ENCODE data around the gene SHROOM1. TPM values are rescaled to one million over a fixed set of nuclear protein-coding genes. Genes with fewer than 3 reads are reported as not detected.
"Not testable (repeated sequence)": the region's sequence is repeated elsewhere in the genome, so short reads cannot be mapped to it uniquely, and the experiment has no call there.

Gene SHROOM1
- total RNA-seq, 2 experiments from 2014 or later = 0.60 to 2.4 TPM

DNA sequence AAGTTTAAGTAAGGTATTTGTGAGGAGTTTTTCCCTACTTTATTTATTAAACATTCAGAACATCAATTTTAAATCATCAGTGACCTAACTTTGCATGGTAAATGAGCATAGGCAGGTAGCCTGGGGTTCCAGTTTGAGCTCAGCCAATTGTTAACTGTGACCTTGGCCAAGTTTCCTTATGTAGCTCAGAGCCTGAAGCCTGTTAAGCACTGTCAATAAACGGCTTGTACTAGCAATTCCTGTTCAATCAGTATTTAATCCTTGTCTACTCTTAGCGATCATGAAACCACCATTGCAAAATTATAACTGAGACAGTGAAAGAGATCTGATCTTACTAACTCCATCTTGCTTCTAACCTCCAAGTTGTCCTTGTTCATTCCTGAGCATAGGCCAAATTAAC, 22.0 kb downstream of the SHROOM1 start:
- Histone ChIP-seq H3K79me2 (ENCODE audit: insufficient read depth, low read depth, low read length) (no peaks in the 10 kb centered on the region), H3K4me1 (ENCODE audit: insufficient read depth, low read length, poor library complexity, severe bottlenecking) (no peaks in the 10 kb centered on the region), H3K9me3 (ENCODE audit: low read length) (no peaks in the 10 kb centered on the region), H4K20me1 (ENCODE audit: insufficient read depth, low read length) (peaks cover 5% of the 10 kb centered on the region; the same call in 1 of the 2 replicates), H3K27ac (ENCODE audit: low read depth, low read length, poor library complexity, severe bottlenecking) (no peak overlapping the region), H3K4me2 (ENCODE audit: low read length) (no peak overlapping the region), H3K4me3 (ENCODE audit: low read depth, low read length, poor library complexity, severe bottlenecking) (no peak overlapping the region), H3K9me2 (ENCODE audit: insufficient read depth, low read length) (no peaks in the 10 kb centered on the region), H3K36me3 (ENCODE audit: insufficient read depth, low read length) (no peaks in the 10 kb centered on the region), H2AFZ (ENCODE audit: low read length) (no peak overlapping the region)
- TF ChIP-seq EZH2phosphoT487 (IDR thresholded peaks at IDR 0.05; ENCODE audit: borderline replicate concordance, low read depth, low read length) = no peak
- TF ChIP-seq, protein P1, sequence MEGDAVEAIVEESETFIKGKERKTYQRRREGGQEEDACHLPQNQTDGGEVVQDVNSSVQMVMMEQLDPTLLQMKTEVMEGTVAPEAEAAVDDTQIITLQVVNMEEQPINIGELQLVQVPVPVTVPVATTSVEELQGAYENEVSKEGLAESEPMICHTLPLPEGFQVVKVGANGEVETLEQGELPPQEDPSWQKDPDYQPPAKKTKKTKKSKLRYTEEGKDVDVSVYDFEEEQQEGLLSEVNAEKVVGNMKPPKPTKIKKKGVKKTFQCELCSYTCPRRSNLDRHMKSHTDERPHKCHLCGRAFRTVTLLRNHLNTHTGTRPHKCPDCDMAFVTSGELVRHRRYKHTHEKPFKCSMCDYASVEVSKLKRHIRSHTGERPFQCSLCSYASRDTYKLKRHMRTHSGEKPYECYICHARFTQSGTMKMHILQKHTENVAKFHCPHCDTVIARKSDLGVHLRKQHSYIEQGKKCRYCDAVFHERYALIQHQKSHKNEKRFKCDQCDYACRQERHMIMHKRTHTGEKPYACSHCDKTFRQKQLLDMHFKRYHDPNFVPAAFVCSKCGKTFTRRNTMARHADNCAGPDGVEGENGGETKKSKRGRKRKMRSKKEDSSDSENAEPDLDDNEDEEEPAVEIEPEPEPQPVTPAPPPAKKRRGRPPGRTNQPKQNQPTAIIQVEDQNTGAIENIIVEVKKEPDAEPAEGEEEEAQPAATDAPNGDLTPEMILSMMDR (conservative IDR thresholded peaks at IDR 0.05; ENCODE audit: low read length) = no peak
- intact Hi-C loops (cut with micrococcal nuclease; ENCODE audit: unreplicated experiment) = no loop called here
- BruUV-seq (replicated peaks) = no TSS peak
- DNase-seq (ENCODE audit: low spot score) = no peak
- CTCF ChIA-PET (ENCODE audit: unreplicated experiment) = no interaction called here
- POLR2A ChIA-PET = interaction anchor here (0.9 to 1.2 kb wide), 2 partner anchors 10 to 17 kb away, joined by 3 to 4 read pairs; no protein-coding TSS in a partner anchor

DNA sequence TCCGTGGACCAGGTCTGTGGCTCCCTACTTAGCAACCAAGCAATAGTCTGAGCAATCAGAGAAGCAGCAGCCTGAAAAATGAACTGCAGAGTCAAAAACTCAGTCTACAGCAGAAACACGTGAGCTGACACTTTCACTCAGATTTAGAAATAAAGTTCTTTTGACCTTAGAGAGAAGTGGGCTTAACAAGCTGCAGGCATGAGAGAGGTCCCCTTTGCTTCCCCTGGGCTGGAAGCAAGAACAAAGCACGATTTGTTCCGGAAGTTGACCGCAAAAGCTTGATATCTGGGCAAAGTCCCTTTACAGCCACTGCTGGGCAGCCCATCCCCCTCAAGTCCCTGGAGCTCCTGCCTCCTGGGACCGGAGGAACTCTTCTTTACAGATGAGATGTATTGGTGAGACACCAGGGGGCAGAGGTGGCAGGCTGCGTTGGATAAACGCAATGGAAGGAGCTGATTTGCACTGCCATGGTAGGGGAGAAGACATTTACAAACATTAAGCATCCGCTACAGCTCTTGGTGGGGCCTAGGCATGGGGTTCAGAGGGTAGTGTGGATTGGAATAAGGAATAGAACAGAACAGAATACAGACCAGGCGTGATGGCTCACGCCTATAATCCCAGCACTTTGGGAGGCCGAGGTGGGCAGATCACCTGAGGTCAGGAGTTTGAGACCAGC, 23.1 kb downstream of the SHROOM1 start:
- H3K9me2 ChIP-seq (ENCODE audit: insufficient read depth, low read length) = no peaks in the 10 kb centered on the region
- H4K20me1 ChIP-seq (ENCODE audit: insufficient read depth, low read length) = peaks cover 5% of the 10 kb centered on the region; the same call in 1 of the 2 replicates
- POLR2A ChIA-PET = interaction anchor here (0.9 to 1.2 kb wide), 2 partner anchors 9 to 16 kb away, joined by 3 to 4 read pairs; no protein-coding TSS in a partner anchor
- no TSS peak for BruUV-seq (replicated peaks)
- H3K4me2 ChIP-seq (ENCODE audit: low read length) = no peak overlapping the region
- H3K27ac ChIP-seq (ENCODE audit: low read depth, low read length, poor library complexity, severe bottlenecking) = no peak overlapping the region
- no peaks in the 10 kb centered on the region for H3K36me3 ChIP-seq (ENCODE audit: insufficient read depth, low read length)
- CTCF ChIA-PET (ENCODE audit: unreplicated experiment) = no interaction called here
- intact Hi-C loops (cut with micrococcal nuclease; ENCODE audit: unreplicated experiment) = no loop called here
- H3K9me3 ChIP-seq (ENCODE audit: low read length) = no peaks in the 10 kb centered on the region
- DNase-seq (ENCODE audit: low spot score) = no peak
- H2AFZ ChIP-seq (ENCODE audit: low read length) = no peak overlapping the region
- no peak overlapping the region for H3K4me3 ChIP-seq (ENCODE audit: low read depth, low read length, poor library complexity, severe bottlenecking)
- H3K79me2 ChIP-seq (ENCODE audit: insufficient read depth, low read depth, low read length) = no peaks in the 10 kb centered on the region
- no peaks in the 10 kb centered on the region for H3K4me1 ChIP-seq (ENCODE audit: insufficient read depth, low read length, poor library complexity, severe bottlenecking)
- TF ChIP-seq EZH2phosphoT487 (IDR thresholded peaks at IDR 0.05; ENCODE audit: borderline replicate concordance, low read depth, low read length) = no peak
- TF ChIP-seq, protein P1 (conservative IDR thresholded peaks at IDR 0.05; ENCODE audit: low read length) = no peak

GRCh38 chr5:132806804-132807162, 23.7 kb downstream of the SHROOM1 start:
- POLR2A ChIA-PET; H3K36me3 ChIP-seq (ENCODE audit: insufficient read depth, low read length); CTCF ChIA-PET (ENCODE audit: unreplicated experiment); H3K79me2 ChIP-seq (ENCODE audit: insufficient read depth, low read depth, low read length); H3K4me2 ChIP-seq (ENCODE audit: low read length); DNase-seq (ENCODE audit: low spot score); intact Hi-C loops (cut with micrococcal nuclease; ENCODE audit: unreplicated experiment); H3K4me1 ChIP-seq (ENCODE audit: insufficient read depth, low read length, poor library complexity, severe bottlenecking); H3K4me3 ChIP-seq (ENCODE audit: low read depth, low read length, poor library complexity, severe bottlenecking); H4K20me1 ChIP-seq (ENCODE audit: insufficient read depth, low read length); BruUV-seq (replicated peaks); H2AFZ ChIP-seq (ENCODE audit: low read length); H3K27ac ChIP-seq (ENCODE audit: low read depth, low read length, poor library complexity, severe bottlenecking); H3K9me2 ChIP-seq (ENCODE audit: insufficient read depth, low read length); H3K9me3 ChIP-seq (ENCODE audit: low read length): not testable (repeated sequence)

- intact Hi-C loops (cut with micrococcal nuclease; ENCODE audit: unreplicated experiment); H2AFZ ChIP-seq (ENCODE audit: low read length); DNase-seq (ENCODE audit: low spot score); H3K4me3 ChIP-seq (ENCODE audit: low read depth, low read length, poor library complexity, severe bottlenecking); H3K4me1 ChIP-seq (ENCODE audit: insufficient read depth, low read length, poor library complexity, severe bottlenecking); H3K79me2 ChIP-seq (ENCODE audit: insufficient read depth, low read depth, low read length); BruUV-seq (replicated peaks); H3K36me3 ChIP-seq (ENCODE audit: insufficient read depth, low read length); CTCF ChIA-PET (ENCODE audit: unreplicated experiment); H3K9me3 ChIP-seq (ENCODE audit: low read length); H3K27ac ChIP-seq (ENCODE audit: low read depth, low read length, poor library complexity, severe bottlenecking); POLR2A ChIA-PET; H3K9me2 ChIP-seq (ENCODE audit: insufficient read depth, low read length); H3K4me2 ChIP-seq (ENCODE audit: low read length); H4K20me1 ChIP-seq (ENCODE audit: insufficient read depth, low read length): not testable (repeated sequence)
Measured at GRCh38 chr5:132805872-132806271, 24.6 kb downstream of the SHROOM1 start.

- H3K4me3 ChIP-seq (ENCODE audit: low read depth, low read length, poor library complexity, severe bottlenecking); H3K79me2 ChIP-seq (ENCODE audit: insufficient read depth, low read depth, low read length); H3K9me2 ChIP-seq (ENCODE audit: insufficient read depth, low read length); DNase-seq (ENCODE audit: low spot score); H3K4me1 ChIP-seq (ENCODE audit: insufficient read depth, low read length, poor library complexity, severe bottlenecking); H3K36me3 ChIP-seq (ENCODE audit: insufficient read depth, low read length); H4K20me1 ChIP-seq (ENCODE audit: insufficient read depth, low read length); H3K27ac ChIP-seq (ENCODE audit: low read depth, low read length, poor library complexity, severe bottlenecking); CTCF ChIA-PET (ENCODE audit: unreplicated experiment); H2AFZ ChIP-seq (ENCODE audit: low read length); BruUV-seq (replicated peaks); H3K4me2 ChIP-seq (ENCODE audit: low read length); POLR2A ChIA-PET; H3K9me3 ChIP-seq (ENCODE audit: low read length): not testable (repeated sequence)
- intact Hi-C loops (cut with micrococcal nuclease; ENCODE audit: unreplicated experiment) = loop anchor here (5.0 kb wide), 1 partner anchor 277 kb away; no protein-coding TSS in a partner anchor
Measured at GRCh38 chr5:132804219-132804618, 26.2 kb downstream of the SHROOM1 start.
